NCI-H2107 (cell line): ENCODE data around the gene SPATA46.

Experiments
- DNase-seq: peaks from one replicate; lab custom pipeline; 2025; lab: John Stamatoyannopoulos, UW

Gene SPATA46

DNA sequence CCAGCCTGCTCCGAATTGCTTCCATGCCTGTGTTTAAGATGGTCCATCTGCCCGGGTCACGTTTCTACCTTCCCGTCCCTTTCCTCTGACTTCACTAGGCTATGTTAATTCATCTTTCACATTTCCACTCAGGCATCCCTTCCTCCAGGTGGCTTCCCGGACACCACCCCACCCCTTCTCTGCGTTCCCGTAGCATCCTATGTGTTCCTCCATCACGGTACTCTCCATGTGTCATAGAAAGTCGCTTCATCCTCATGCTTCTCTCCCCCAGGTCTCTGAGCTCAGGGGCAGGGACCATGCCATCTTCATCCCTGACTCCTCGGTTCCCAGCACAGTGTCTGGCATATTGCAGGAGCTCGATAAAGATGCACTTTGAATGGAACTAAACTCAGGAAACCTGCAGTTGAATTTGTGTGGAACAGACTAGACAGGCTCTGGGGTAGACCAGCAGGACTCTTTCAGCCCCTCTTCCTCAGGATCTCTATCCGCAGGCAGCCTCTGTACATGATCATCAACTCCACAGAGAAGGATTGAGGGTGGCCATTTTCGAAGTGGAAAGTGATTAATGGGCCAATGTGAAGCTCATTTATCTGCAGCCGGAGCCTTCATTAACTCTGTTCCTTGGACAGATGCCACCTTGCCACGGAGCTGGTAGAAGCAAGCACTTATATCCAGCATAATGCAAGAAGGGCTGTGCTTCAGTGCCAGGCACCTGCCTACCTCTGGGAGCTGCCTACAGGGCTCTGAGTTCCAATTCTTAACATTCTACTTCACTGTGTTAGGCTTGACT lies 13.9 kb upstream of the SPATA46 start:
- DNase-seq, result no peak

DNA sequence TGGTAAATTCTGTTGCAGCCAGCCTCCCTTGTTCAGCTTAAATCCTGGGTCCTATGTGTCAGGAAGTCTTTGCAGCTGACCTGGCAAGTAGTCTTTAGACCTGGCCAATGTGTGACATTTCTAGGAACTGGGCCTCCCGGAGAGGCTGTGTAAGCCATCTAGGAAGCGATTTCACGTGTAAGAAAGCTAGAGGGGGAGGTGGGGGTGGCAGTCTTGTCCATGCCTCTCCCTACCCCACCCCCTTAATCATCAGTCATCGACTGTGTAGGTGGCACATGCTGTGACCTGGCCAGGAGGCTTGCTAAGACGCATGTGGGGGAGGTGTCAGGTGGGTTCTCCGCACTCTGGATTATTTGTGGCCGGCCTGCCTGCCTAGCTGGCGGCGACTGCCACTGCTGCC lies 13.3 kb upstream of the SPATA46 start:
- DNase-seq, result no peak

DNA sequence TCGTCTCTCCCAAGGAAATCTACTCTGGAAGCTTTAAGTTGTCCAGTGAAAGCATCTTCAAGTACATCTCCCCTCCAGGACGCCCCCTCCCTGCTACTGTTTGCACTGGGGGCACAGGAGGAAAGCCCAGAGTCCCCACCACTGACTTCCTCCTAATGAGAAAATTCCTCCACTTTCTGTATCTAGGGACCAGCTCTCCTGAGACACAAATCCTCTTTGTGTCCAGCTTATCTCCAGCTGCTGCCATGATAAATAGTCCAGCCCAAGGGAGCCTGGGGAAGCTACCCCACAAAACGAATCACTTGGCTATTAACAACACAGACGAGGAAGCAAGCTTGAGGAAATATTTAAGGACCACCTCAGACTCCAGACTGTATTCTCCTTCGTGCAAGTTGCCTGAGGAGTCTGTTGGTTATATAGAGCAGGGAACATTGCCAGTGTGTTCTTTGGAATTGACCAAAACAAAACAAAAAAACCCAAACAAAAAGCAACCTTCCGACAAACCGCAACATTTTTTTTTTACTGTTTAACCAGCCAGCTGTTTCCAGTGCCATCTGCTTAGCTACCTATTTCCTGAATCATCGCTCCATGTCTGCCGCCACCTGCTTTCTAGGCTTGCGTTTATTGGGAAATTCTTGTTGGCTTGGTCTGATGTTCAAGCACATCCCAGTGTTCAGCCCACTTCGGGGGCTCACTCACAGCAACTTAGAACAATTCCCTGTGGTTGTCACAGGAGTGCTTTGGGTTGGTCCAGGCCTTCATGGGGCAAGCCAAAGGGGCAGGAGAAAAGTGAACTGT lies 12.6 kb upstream of the SPATA46 start:
- no peak for DNase-seq

DNA sequence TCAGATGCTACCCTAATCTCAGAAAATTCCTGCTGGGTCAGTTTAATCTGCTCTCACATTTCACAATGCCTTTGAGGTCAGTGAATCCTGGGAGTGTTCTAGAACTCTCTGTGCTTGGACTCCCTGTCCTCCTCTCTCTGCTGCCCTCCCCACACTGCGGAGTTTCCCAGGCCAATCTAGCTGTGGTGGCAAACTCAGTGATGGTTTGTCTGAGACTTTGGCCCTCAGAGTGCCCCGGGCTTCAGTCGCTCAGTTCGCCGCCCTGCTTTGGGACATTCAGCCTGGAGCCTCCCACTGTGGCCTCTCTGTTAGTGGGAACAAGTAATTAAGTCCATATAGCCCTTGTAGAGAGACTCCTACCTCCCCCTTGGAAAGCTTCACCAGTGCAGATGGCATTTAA lies 12.0 kb upstream of the SPATA46 start:
- no peak for DNase-seq

DNA sequence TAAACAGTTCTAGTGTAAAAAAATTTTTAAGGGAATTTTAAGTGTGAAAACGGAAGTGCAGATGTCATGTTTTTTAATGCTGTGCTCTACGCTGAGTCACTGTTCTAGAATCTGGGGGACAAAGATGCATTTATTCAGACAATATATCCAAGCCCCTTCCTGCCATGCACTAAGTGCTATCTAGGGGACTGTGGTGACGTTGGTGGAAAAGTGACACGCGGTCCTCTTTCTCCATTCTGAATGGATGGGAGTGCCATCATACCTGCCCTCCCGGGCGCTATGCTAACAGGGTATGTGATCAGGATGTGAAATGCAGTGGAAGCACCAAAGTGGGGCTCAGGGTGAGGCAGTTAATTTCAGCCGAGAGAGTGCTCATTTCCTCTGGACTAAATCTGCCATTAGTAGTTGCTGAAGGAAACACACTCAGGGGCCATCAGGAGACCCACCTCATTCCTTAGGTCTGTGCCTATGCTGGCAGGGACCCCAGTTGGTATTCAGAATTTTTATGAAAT lies 11.5 kb upstream of the SPATA46 start:
- DNase-seq, result no peak

DNA sequence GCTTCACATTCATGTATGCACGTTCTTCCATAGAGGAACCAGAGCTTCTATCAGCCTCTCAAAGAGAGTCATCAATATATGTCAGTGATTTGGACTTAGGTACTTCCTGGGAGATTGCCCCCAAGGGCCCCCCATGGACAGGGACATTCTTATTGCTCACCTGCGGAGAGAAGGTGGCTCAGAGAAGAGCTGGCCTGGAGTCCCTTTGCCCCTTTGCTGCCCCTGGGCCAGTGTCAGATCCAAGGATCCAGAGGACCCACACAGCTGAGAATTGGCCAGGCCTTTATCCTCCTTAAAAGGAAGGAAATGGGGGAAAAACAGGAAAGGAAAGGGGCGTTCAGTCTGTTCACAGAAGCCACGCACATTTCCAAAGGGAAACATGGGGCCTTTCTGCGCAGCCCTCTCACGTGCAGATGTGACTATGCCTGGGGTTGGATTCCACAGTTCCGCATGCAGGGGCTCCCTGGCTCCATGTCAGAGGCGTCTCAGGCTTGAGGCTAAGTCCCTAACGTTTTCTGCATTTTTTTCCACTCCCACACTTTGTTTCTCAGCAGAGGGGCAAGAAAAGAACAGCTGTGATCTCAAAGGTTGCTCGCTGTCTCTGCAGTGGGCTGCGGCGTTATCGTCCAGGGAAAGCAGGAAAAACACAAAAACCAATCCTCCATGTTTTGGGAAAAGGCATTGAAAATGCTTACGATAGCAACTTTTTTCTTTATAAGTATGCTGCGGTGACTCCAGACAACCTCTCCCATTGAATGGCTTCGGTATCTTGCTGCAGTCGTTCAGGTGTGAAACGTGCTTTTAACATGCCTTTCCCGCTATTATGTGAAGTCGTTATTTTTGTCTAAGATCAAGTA lies 10.8 kb upstream of the SPATA46 start:
- no peak for DNase-seq

DNA sequence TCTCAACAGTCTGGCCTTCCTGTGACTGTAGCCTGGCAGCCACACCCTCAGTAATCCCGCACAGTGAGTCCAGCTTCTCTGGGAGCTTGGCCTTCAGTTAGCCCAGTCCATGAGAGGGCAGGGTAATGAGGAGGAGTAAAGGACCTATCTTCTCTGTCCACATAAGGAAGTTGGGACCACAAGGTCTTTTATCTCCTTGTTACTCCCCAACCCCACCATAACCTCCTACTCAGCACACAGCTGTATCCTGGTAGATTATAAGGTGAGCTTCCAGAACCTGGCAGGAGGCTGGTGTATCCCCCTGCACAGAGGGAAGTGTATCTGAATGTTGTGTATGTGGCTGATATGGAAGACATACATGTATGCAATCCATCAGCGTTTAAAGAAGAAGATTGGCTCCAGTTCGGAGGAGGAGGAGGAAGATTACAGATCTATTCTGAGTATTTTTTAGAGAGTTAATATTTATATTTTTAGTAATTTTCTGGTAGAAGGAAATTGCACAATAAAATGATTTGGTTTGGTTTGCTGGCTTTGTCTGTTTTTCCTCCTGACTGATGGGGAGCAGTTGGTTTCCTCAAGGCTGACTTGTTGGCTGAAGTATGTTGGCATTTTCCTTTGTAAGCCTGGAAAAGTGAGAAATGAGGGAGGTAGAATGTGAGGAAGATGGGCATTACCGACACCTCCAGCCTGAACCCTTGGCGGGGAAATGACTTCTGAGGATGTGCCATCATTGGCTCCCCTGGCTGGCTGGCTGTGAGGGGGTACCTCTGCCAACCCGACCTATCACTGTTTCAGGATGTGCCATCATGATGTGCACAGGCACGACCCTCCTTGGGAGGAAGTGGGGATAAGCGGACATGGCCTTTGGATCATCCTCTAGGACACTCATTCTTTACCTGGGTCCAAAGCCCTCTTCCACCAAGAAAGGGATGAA lies 9.9 kb upstream of the SPATA46 start:
- DNase-seq, result no peak

DNA sequence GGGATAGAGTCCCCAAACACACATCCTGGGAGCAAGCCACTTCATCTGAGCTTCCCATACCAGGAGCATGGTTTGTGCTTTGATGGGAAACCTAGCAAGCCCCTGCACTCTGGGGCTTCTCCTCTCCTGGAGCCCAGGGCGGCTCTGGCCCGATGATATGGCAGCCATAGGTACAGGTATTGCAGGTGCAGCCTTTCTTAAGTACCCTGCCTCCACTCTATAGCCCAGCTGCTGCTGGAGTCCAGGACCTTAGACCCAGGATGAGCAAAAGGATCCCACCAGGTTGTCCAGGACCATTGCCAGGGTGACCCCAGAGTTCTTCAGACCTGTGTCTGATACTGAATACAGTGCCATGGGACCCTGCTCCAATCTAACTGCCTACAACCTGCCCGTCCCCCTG lies 9.0 kb upstream of the SPATA46 start:
- DNase-seq, result no peak

DNA sequence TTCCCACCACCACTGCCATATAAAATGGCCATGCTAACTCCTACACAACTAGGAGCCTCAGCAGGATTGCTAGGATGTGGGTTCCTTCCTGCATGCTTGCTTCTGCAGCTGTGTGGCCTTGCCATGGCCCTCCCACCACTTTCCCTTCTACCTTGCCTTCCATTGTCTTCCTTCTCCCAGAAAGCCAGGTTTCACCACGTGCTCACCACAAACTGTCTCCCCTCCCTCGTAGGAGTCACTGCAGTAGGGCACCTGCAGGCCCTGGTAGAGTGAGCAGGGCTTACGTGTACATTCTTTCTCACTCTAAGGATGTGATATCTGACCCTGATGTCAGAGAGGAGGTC lies 8.6 kb upstream of the SPATA46 start:
- DNase-seq, result no peak

DNA sequence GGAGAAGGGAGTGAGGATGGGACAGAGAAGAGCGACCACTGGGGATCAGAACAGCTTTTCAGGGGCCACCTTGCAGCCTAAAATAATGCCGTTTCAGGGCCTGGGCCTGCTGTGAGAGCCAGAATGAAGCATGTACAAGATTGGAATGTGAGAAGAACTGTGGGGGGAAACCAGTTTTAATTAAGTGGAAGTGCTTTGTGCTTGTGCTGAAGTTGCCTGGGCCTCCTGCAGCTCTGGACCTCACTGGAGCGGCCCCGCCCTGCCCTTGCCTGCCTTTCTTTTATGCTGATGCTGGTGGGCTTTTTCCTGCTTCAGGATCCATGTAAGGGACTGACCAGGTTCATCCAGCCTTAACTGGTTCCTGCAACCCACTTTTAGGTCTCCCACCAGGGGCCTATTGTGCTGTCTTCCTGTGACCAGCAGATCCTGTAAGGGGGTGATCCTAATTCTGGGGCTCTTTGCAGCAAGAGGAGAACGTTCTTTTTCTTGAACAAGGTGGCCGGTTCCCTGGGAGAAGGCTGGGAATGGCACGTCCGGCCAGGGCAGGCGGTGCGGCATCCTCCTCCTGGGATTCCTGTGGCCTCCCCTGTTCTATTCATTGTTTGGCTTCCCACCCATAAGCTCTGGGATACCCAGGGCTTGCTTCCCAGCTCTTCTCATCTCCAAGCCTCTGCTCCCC lies 8.1 kb upstream of the SPATA46 start:
- DNase-seq, result no peak

DNA sequence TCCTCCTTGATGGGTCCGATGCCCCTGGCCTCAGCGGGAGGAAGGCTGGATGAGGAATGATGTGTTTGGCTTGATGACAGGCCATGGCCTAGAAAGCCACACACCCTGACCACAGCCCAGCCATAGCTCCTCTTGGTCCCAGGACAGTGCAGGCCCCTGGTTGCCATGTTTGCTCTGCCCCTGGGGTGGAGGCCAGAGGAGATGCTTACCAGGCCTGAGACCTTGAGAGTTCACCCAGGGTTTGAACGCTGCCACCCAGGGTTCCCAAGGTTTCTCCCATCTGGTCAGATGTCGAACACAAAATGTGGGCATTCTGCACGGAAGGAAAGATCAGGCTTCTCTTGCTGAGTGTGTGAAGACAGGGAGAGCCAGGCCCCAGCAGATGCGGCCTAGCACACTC lies 7.5 kb upstream of the SPATA46 start:
- DNase-seq, result no peak

DNA sequence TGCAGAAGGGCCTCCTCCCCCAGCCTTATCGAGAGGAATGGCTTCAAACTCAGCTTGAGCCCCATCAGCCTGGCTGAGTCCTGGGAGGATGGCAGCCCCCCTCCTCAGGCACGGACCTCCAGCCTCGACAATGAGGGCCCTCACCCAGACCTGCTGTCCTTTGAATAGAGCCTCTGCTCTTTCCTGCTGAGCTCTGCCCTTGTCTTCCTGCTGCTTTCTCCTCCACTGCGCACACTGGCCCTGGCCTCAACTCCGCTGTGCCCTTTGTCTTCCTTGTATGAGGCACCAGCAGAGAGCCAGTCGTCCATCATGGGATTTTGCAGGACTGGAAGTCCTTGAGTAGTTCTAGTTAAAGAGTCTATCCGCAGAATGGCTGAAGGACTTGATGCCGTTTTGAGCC lies 6.9 kb upstream of the SPATA46 start:
- no peak for DNase-seq

DNA sequence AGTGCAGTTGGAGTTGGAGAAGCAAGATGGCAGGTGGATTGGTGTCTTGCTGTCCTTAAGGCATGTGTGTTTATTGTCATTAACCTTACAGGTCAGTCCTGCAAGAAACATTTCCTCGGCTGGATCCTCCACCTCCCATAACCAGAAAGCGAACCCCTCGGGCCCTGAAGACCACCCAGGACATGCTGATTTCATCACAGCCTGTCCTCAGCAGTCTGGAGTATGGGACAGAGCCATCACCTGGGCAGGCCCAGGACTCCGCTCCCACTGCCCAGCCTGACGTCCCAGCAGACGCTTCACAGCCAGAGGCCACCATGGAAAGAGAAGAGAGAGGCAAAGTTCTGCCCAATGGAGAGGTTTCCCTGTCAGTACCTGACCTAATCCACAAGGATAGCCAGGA lies 6.4 kb upstream of the SPATA46 start:
- no peak for DNase-seq

DNA sequence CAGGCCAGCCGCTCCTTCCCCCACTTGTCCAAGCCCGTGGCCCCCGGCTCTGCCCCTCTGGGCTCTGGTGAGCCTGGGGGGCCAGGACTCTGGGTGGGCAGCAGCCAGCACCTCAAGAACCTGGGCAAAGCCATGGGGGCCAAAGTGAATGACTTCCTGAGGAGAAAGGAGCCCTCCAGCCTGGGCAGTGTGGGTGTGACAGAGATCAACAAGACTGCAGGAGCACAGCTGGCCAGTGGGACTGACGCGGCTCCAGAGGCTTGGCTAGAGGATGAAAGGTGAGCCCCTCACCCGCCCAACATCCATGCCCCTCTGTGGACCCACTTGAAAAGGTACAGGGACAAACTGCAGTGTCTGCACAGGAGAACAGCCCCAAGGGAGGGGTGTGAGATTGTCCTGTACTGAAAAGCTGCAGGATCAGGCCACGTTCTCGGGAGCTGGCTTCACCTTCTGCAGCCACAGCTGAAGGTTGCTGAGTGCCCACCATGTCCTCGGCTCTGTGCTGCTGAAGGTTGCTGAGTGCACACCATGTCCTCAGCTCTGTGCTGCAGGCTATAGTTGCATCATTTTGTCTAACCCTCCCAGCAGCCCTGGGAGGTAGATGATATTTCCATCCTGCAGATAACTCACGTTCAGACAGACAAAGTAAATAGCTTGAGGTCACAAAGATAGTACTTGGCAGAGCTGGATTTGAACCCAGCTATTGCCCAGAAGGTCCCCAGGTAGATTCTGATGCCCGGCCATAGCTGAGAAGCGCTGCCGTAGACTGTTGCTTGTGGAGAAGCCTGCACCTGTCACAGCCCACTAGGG lies 5.5 kb upstream of the SPATA46 start:
- DNase-seq, result no peak

DNA sequence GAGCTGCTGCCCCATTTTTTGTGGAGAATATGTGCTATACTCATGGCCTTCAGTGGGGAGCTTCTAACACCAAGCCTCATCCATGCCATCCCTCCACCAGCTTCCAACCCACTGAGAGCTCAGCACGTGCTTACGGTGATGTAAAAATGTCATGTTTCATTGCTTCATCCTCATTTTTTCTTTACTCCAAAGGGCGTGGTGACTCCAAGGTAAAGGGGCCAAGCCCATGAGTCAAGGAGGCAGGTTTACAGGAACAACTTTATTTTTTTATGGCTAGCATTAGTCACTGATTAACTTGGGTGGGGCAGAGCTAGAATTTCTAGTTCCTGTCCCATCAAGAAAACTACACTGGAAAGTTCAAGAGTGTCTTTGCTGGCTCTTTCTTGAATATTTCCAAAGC lies 4.7 kb upstream of the SPATA46 start, which contains the start of gene C1orf226:
Gene C1orf226, plus strand, starts transcription at position 346 of the 400 bp plus-strand sequence. CDS start 174 bp downstream, outside the sequence.
- no peak for DNase-seq

DNA sequence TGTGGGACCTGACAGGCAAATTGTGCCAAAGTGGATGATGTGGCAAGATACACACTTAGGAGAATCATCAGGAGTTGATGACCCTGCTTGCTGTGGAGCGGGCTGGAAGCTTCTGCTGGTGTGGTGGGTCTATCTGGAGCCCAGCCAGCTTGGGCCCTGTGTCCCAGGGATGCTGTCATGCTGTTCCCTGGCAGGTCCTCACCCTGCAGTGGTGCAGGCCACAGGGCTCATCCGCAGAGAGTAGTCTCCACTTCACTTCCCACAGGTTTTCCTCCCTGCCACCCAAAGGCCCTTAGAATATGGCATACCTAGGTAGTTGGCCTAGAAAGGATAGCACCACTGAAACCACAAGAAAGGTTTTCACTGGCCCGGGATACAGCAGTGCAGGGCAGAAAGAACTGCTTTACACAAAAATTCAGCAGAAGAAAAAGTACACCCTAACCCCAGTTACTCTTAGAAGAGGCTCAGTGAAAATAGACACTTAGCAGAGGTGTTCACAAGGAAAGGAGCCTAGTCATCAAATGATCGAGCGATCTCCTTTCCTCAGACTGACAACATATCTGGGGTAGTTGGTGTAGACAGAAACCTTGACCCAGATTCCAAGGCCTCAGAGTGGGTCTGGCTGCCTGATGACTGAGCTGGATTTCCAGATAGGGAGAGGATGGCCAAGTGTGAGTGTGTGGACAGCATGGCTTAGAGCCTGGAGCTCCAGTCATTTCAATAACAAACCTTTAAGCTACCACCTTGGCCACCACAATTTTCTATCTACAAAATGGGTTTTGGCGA lies 3.6 kb upstream of the SPATA46 start:
- no peak for DNase-seq

DNA sequence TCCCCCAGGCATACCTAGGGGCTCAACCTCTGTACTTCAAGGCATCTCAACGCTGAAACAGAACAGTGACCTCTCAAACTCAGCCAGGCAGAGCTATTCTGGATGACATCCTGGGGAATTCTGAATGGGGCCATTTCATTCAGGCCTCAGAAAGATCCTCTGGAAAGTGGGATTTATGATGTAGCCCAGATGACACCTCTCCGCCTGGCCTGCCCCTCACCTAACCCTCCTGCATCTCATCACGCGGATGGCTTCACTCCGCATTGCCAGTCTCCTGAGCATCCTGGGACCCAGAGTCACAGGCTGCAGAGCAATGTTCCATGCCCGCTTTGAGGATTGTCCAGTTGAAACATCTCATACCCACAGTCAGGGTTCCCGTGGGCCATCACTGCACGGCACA lies 1.2 kb downstream of the SPATA46 start:
- no peak for DNase-seq

DNA sequence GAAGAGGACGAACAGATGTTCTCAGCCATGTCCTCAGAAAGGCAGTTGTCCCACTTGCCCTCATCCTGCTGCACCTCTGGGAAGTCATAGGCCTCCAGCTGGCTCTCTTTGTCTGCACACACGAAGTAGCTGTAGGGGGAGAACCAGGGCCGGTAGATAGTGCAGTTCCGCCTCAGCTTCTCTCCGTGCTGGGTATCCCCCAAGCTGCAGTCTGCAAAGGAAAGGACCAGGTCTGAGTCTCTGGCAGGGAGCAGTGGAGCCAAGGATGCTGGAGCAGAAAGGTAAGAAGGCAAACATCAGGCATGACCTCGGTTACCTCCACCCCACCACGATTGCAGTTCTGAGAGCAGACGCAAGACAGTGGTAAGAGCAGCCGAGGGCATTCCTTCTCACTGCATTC lies 2.2 kb downstream of the SPATA46 start:
- DNase-seq, result no peak
